GM23338 (cell line): ENCODE results near the gene CCDC92B. TPM values are rescaled to one million over a fixed set of nuclear protein-coding genes. Genes with fewer than 3 reads are reported as not detected.

Experiments used
- ATAC-seq: fragments of 200-7000 bp; cut with Tn5 transposase; 3 replicates; pipeline ENCODE4 v1.9.1; 2020
- DNase-seq: peaks from one replicate; pipeline ENCODE4 v3.0.0-alpha.2; 2015; ENCODE audit warnings: low spot score
- H2AFZ ChIP-seq: fragments of 200-600 bp; sonication (generic); 2 replicates; pipeline ENCODE4 v1.8.0; 2016; ENCODE audit warnings: antibody characterized with exemption, mild to moderate bottlenecking, moderate library complexity
- H3F3A ChIP-seq: fragments of 200-600 bp; sonication (generic); replicated peaks from 2 replicates; pipeline ENCODE4 v1.8.0; 2017; ENCODE audit warnings: antibody characterized with exemption, mixed run types, low read depth
- H3K27ac ChIP-seq: fragments of 200-600 bp; sonication (generic); 2 replicates; pipeline ENCODE4 v1.6.1; 2016; ENCODE audit warnings: low read depth
- H3K27me3 ChIP-seq: fragments of 200-600 bp; sonication (generic); 2 replicates; pipeline ENCODE4 v1.8.0; 2016; ENCODE audit warnings: mild to moderate bottlenecking, mixed run types, moderate library complexity; ENCODE audit not compliant: insufficient read depth
- H3K36me3 ChIP-seq: fragments of 200-600 bp; sonication (generic); 2 replicates; pipeline ENCODE4 v1.8.0; 2016; ENCODE audit warnings: mild to moderate bottlenecking; ENCODE audit not compliant: insufficient read depth
- H3K4me1 ChIP-seq: fragments of 200-600 bp; sonication (generic); 2 replicates; pipeline ENCODE4 v1.8.0; 2016; ENCODE audit warnings: mild to moderate bottlenecking, moderate library complexity; ENCODE audit not compliant: insufficient read depth
- H3K4me2 ChIP-seq: fragments of 200-600 bp; sonication (generic); 2 replicates; pipeline ENCODE4 v1.7.1; 2017; ENCODE audit warnings: mixed run types
- H3K4me3 ChIP-seq: fragments of 200-600 bp; sonication (generic); 2 replicates; pipeline ENCODE4 v1.6.1; 2016; ENCODE audit warnings: mixed run types
- H3K79me2 ChIP-seq: fragments of 200-600 bp; sonication (generic); replicated peaks from 2 replicates; pipeline ENCODE4 v1.8.0; 2017; ENCODE audit warnings: mild to moderate bottlenecking; ENCODE audit not compliant: insufficient read depth
- H3K9me2 ChIP-seq: fragments of 200-600 bp; sonication (generic); 2 replicates; pipeline ENCODE4 v1.8.0; 2017; ENCODE audit not compliant: insufficient read depth
- H4K20me1 ChIP-seq: fragments of 200-600 bp; sonication (generic); replicated peaks from 2 replicates; pipeline ENCODE4 v1.8.0; 2017; ENCODE audit warnings: mild to moderate bottlenecking; ENCODE audit not compliant: insufficient read depth
- H3K27ac Mint-ChIP-seq: 2 replicates; pipeline ENCODE4 v1.8.0; 2020; ENCODE audit warnings: inconsistent platforms, mild to moderate bottlenecking, moderate library complexity, mixed read lengths
- H3K27me3 Mint-ChIP-seq: 3 replicates; pipeline ENCODE4 v1.8.0; 2022; ENCODE audit warnings: low read depth, mild to moderate bottlenecking, moderate library complexity, mixed read lengths, inconsistent platforms; ENCODE audit not compliant: insufficient read depth, poor library complexity
- H3K36me3 Mint-ChIP-seq: 3 replicates; pipeline ENCODE4 v1.8.0; 2021; ENCODE audit warnings: low read depth, mild to moderate bottlenecking, inconsistent platforms, moderate library complexity, mixed read lengths
- H3K4me1 Mint-ChIP-seq: 3 replicates; pipeline ENCODE4 v1.8.0; 2020; ENCODE audit warnings: mild to moderate bottlenecking, inconsistent platforms, mixed read lengths
- H3K4me3 Mint-ChIP-seq: 3 replicates; pipeline ENCODE4 v1.8.0; 2021; ENCODE audit warnings: moderate library complexity, mild to moderate bottlenecking, inconsistent platforms, mixed read lengths
- H3K9me3 Mint-ChIP-seq: 3 replicates; pipeline ENCODE4 v1.8.0; 2020; ENCODE audit warnings: moderate library complexity, mild to moderate bottlenecking, inconsistent platforms, mixed read lengths
- CREB1 ChIP-seq: fragments of 250-450 bp; sonication (Bioruptor Pico); IDR thresholded peaks from 2 replicates; pipeline ENCODE4 v1.5.0; 2020; ENCODE audit warnings: low read depth, mild to moderate bottlenecking, moderate library complexity
- CTCF ChIP-seq, 2 experiments: fragments of 200-600 bp in 1 of 2; sonication (generic) in 1 of 2; conservative IDR thresholded peaks; 2 replicates each; pipeline versions ENCODE4 v1.5.1 to v1.6.1; 2016 to 2017; ENCODE audit warnings: antibody characterized with exemption in 2 of 2, low read depth in 2 of 2, mild to moderate bottlenecking in 2 of 2, moderate library complexity in 1 of 2
- ETS1 ChIP-seq: IDR thresholded peaks from 2 replicates; pipeline ENCODE4 v1.6.1; 2016; ENCODE audit warnings: antibody characterized with exemption
- EZH2 ChIP-seq: fragments of 200-600 bp; sonication (generic); IDR thresholded peaks from one replicate; pipeline ENCODE4 v1.8.0; 2017; ENCODE audit warnings: antibody characterized with exemption, mild to moderate bottlenecking, low read depth; ENCODE audit not compliant: unreplicated experiment
- EZH2phosphoT487 ChIP-seq: fragments of 200-600 bp; sonication (generic); IDR thresholded peaks from one replicate; pipeline ENCODE4 v1.8.1; 2018; ENCODE audit warnings: antibody characterized with exemption; ENCODE audit not compliant: unreplicated experiment
- JUNB ChIP-seq: IDR thresholded peaks from one replicate; pipeline ENCODE4 v1.6.1; 2016; ENCODE audit warnings: antibody characterized with exemption; ENCODE audit not compliant: unreplicated experiment
- POLR2AphosphoS5 ChIP-seq: IDR thresholded peaks from 2 replicates; pipeline ENCODE4 v1.6.1; 2016; ENCODE audit warnings: antibody characterized with exemption, low read depth
- REST ChIP-seq: IDR thresholded peaks from one replicate; pipeline ENCODE4 v1.6.1; 2018; ENCODE audit warnings: antibody characterized with exemption; ENCODE audit not compliant: unreplicated experiment
- ZNF114 ChIP-seq: fragments of 250-450 bp; sonication (Bioruptor Pico); IDR thresholded peaks from 2 replicates; pipeline ENCODE4 v1.5.0; 2020; ENCODE audit warnings: mild to moderate bottlenecking, moderate library complexity
- polyA plus RNA-seq: library from polyadenylated mRNA; unstranded; fragments of >200 nt; fragmentation: Nextera tagmentation; extraction: Ambion mirVana; gene quantifications from 2 replicates; pipeline ENCODE4 v1.2.1, GENCODE V29; 2016
- total RNA-seq: library from RNA; depleted of rRNA; stranded (reverse); fragments of >200 nt; shearing (Covaris generic); gene quantifications from 2 replicates; pipeline ENCODE4 v1.2.3, GENCODE V29; 2014

CCDC92B gene
- total and polyA plus RNA-seq, 2 experiments from 2014 or later, result 5.7 to 9.1 TPM

GRCh38 chr17:2795441-2796163 is 46.1 kb upstream of the CCDC92B start:
- no peak for ATAC-seq
- no peaks in the 10 kb centered on the region for H3K79me2 ChIP-seq
- H4K20me1 ChIP-seq, result no peaks in the 10 kb centered on the region
- H3K4me1 ChIP-seq, result peaks cover 4% of the 10 kb centered on the region; the same call in 1 of the 2 replicates
- Mint-ChIP-seq H3K27me3 (peaks cover 19% of the 10 kb centered on the region), H3K27ac (no peak overlapping the region), H3K9me3 (no peaks in the 10 kb centered on the region), H3K4me3 (no peak overlapping the region), H3K4me1 (peaks cover 26% of the 10 kb centered on the region), H3K36me3 (no peaks in the 10 kb centered on the region)
- no peaks in the 10 kb centered on the region for H3F3A ChIP-seq
- no peak overlapping the region for H2AFZ ChIP-seq
- H3K36me3 ChIP-seq, result no peaks in the 10 kb centered on the region
- no peaks in the 10 kb centered on the region for H3K9me2 ChIP-seq
- H3K27ac ChIP-seq, result no peak overlapping the region
- no peak for DNase-seq
- H3K4me3 ChIP-seq, result no peak overlapping the region
- no peaks in the 10 kb centered on the region for H3K27me3 ChIP-seq
- H3K4me2 ChIP-seq, result no peak overlapping the region
- TF ChIP-seq CREB1 (CRISPR knock-in tag), result no peak
- TF ChIP-seq EZH2, result no peak
- TF ChIP-seq REST, result no peak
- TF ChIP-seq CTCF (conservative IDR thresholded peaks at IDR 0.05; ENCODE audit: low read depth in 2 of 2), result no peak
- TF ChIP-seq JUNB, result no peak
- TF ChIP-seq EZH2phosphoT487, result no peak
- TF ChIP-seq ZNF114 (CRISPR knock-in tag), result no peak
- TF ChIP-seq POLR2AphosphoS5, result no peak

- Histone ChIP-seq H3K9me2 (no peaks in the 10 kb centered on the region), H2AFZ (no peak overlapping the region), H3K79me2 (no peaks in the 10 kb centered on the region), H3K27ac (no peak overlapping the region), H3K4me1 (peaks cover 4% of the 10 kb centered on the region; the same call in 1 of the 2 replicates), H3F3A (no peaks in the 10 kb centered on the region), H3K27me3 (no peaks in the 10 kb centered on the region), H4K20me1 (no peaks in the 10 kb centered on the region), H3K4me2 (no peak overlapping the region), H3K4me3 (no peak overlapping the region), H3K36me3 (no peaks in the 10 kb centered on the region)
- peaks cover 18% of the 10 kb centered on the region for H3K27me3 Mint-ChIP-seq
- no peak overlapping the region for H3K4me3 Mint-ChIP-seq
- no peak overlapping the region for H3K27ac Mint-ChIP-seq
- no peaks in the 10 kb centered on the region for H3K9me3 Mint-ChIP-seq
- DNase-seq (no peak), ATAC-seq (no peak)
- H3K36me3 Mint-ChIP-seq, result no peaks in the 10 kb centered on the region
- H3K4me1 Mint-ChIP-seq, result peaks cover 26% of the 10 kb centered on the region
- no peak for TF ChIP-seq ETS1
Observed at GRCh38 chr17:2794111-2794803, 44.8 kb upstream of the CCDC92B start.
